Amniotic stem cell (primary cell): ENCODE measurements around the gene KRTAP9-6.
"Not testable (repeated sequence)": the region's sequence is repeated elsewhere in the genome, so short reads cannot be mapped to it uniquely, and the experiment has no call there.

ENCODE experiments used
- DNase-seq: peaks from one replicate; lab custom pipeline; 2025; lab: John Stamatoyannopoulos, UW

KRTAP9-6 gene

DNA sequence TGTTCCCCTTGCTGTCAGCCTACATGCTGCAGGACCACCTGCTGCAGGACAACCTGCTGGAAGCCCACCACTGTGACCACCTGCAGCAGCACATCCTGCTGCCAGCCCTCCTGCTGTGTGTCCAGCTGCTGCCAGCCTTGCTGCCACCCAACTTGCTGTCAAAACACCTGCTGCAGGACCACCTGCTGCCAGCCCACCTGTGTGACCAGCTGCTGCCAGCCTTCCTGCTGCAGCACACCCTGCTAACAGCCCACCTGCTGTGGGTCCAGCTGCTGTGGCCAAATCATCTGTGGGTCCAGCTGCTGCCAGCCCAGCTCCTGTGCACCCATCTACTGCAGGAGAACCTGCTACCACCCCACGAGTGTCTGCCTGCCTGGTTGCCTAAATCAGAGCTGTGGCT lies 6.1 kb downstream of the KRTAP9-6 start:
- DNase-seq = not testable (repeated sequence)

DNA sequence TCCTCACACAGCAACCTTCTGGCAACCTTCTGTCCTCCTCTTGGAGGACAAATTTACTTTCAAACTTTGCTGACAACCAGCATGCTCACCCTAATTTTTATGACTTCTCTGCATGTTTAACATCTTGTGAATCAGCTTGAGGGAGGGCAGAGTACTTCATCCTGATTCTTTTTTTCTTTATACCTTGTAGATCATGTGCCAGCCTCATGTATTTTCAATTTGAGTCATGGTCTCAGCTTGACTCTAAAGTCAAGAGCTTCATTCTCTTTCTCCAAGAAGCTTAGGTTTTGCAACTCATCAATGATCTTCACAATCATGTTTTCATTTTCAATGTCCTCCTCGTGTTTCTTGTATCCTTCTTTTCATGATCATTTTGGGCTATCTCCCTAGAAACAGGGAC lies 6.7 kb downstream of the KRTAP9-6 start:
- no peak for DNase-seq

DNA sequence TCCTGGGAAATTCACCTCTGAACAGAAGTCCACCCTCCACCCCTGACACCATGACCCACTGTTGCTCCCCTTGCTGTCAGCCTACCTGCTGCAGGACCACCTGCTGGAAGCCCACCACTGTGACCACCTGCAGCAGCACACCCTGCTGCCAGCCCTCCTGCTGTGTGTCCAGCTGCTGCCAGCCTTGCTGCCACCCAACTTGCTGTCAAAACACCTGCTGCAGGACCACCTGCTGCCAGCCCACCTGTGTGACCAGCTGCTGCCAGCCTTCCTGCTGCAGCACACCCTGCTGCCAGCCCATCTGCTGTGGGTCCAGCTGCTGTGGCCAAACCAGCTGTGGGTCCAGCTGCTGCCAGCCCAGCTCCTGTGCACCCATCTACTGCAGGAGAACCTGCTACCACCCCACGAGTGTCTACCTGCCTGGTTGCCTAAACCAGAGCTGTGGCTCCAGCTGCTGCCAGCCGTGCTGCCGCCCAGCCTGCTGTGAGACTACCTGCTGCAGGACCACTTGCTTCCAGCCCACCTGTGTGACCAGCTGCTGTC lies 10.5 kb downstream of the KRTAP9-6 start, which contains the start of gene KRTAP9-7:
Gene KRTAP9-7, plus strand, starts transcription at position 51 of the 543 bp plus-strand sequence. Its CDS starts 0 bp downstream, at position 51.
- not testable (repeated sequence) for DNase-seq

DNA sequence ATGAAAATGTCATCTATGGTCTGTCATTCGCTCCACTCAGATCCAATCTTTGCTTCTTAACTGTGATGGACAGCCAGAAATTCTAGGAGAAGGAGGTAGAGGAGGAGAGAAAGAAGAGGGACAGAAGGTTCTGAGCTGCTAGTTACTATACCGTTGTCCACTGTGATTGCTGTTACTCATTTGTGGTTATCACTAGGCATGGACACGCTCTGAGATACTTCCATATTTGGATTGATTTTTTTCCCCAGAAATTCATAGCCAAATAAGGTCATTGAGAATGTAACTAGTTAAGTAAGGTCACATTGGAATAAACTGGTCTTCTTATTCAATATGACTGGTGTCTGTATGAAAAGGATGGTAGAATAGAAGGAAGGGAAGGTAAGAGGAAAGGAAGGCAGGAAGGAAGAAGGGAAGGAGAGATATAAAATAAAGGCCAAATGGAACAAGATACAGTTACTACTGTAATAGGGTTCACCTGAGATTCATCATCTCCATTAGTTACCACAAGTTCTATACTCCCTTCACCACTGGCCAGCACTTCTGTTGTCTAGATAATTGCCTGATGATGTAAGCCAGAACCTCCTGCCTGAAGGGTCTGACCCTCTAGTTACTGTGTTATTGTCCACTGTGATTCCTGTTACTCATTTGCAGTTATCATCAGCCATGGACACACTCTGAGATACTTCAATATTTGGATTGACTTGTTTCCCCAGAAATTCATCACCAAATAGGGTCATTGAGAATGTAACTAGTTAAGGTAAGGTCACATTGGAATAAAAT lies 13.2 kb downstream of the KRTAP9-6 start:
- no peak for DNase-seq

DNA sequence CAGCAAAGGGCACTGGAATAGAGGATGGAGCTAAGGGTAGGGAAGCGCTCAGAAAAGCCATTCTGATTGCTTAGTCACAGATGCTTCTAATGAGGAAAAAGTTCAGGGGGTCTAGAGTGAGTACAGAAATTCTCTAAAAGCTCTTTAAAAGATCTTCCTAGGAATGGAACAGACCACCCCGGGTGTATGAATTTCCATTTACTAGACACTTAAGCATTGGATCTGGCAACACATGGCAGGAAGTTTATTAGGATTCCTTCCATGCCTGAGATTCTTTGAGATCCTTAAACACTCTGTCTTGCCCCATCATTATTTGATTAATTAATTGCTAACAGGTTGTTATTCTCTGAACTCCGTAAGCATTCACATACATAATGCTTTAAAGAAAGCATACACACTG lies 18.9 kb downstream of the KRTAP9-6 start:
- DNase-seq = no peak

DNA sequence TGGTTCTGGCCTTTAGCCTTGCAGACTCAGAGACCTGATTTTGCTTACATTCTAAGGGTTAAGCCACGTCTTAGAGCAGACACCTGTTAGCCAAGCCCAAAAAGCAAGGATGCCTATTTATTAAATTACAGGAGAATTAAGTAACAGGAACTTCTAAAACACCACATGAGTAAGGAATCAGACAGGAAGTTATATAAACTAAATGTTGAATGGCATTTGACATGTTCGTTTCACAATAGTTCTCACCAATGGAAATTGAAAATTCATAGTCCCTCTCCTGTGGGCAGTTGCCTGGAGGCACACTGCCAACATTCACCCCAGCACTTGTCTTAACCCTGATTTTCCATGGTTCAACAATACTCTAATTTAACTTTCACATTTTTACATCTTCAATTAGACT lies 19.4 kb downstream of the KRTAP9-6 start:
- DNase-seq = no peak

DNA sequence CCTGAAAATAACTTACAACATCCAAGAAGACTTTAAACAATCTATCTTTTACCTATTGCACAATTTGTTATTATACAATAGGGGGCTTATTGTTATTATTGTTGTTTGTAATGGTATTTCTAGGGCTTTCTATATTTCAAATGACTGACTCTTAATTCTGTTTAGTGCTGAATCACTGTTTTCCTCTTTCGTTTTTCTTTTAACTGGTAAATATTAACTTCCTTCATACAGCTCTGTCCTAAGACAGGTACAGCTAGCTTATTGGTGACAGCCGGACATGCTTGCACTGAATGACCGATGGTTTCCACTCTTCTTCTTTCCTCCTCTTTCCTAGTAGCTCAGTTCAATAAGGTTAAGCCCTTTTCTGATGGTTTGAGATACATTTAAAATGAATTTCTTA lies 21.9 kb downstream of the KRTAP9-6 start:
- DNase-seq = no peak

DNA sequence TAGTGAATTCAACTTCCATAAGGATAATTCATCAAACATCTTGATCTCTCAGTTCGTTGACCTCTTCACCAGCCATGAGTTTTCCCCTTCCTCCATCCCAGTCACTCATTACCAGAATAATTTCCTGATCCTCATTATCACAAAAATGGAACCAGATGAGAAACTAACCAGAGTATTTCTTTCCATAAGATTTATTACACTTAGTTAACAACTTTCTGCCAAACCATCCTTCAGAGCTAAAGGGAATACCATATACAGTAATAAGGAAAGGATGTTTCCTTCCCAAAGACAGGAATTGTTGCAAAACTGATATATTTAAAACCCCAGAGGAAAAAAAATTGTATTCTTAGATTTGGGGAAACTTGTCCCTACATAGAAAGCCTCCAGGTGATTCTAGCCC lies 28.8 kb downstream of the KRTAP9-6 start:
- no peak for DNase-seq

DNA sequence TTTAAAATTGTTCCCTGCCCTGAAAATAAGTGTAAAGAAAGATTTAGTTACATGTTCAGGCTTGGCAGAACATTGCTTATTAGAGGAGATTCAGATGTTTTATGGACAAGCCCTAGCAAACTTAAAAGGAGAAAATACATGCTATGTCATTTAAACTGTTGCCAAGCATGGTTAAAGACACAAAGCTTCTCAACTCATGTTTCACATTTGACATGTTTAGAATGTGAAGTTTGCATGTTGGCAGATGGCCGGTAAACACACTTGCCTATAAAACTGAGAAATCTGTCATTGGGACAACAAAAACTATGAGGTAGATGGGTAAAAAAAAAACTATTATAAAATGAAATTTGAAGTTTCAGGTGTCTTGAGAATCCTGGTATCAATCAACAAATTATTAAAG lies 31.7 kb downstream of the KRTAP9-6 start:
- DNase-seq = no peak

DNA sequence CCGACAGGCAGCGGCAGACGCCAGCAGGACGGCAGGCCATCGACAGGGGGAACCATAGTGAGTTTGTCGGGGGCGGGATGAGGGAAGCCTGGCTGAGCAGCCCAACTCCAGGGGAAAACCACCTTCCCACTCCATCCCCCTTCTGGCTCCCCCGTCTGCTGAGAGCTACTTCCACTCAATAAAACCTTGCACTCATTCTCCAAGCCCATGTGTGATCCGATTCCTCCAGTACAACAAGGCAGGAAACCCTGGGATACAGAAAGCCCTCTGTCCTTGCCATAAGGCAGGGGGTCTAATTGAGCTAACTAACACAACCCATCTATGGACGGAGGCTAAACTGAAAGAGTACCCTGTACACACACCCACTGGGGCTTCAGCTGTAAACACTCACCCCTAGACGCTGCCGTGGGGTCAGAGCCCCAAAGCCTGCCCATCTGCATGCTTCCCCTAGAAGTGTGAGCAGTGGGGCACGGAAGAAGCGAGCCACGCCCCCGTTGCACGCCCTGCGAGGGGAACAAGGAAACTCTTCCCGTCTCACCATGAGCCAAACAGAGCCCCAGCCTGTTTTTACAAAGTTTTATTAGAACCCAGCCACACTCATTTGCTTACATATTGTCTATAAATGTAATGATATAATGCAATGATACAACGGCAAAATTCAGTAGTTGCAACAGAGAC lies 33.4 kb downstream of the KRTAP9-6 start:
- no peak for DNase-seq

DNA sequence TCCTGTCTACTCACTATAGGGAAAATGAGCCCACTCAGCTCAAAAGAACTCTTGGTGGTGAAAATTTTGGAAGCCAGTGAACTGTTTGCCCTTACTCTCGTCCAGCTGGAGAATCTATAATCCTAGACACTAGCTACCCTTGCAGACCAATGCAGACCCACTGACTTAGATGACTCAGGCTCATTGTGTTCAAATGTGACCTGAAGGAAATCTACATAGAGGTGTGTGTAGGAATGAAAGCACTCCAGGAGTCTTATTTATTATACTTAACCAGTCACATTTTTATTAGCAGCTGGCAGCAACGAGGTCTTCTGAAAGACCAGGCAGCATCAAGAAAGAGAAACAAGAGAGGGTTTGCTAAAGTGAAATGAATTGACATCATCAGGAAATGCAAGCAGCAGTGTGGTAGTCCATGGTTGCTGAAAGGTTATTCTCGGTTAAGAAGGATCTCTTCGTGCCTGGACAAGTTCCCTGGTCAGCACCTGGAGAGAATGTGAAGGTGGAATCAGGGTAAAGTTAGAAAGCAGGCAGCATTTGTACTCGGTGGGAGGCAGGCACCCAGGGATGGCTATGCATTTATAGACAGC lies 36.1 kb downstream of the KRTAP9-6 start:
- no peak for DNase-seq

DNA sequence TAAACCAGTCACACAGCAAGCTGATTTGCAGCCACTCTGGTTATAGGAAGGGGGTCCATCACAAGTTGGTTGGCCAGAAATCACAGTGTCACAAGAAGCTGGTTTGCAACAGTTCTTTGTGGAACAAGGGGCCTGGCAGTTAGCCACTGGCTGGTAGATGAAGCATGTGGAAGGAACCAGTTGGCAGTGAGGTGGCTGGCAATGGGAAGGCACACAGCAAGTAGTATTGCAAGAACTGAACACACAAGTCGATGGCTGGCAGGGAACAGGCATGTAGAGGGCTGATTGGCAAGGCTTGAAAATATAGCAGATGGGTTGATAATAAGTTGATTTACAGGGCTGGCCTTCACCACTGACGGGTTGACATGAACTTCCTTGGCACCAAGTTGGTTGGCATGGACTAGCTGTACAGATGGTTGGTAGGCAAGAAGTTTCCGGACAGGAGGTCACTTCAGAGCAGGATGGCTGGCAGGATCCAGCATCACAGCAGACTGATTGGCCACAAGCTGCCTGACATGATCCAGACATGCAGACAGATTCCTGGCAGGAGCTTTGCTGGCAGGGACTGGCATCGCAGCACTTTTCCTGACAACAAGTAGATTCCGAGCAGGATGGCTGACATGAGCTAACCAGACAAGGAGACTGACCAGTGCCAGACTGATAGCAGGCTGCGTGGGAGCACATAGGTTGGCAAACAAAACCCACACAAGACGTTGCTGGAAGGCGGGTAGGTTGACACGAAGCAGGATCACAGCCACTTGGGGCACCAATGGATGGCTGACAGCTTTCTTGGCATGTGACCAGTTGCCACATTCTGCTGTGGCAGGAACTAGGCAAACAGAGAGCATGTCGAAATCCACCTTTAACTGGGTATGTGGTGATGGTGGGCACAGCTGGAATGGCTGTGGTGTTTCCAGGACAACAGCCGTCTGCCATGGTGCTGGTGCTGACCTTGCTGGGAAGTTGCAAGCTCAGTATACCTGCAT lies 37.0 kb downstream of the KRTAP9-6 start, which contains the start of gene KRTAP29-1:
Gene KRTAP29-1, minus strand, starts transcription at position 936 of the 986 bp plus-strand sequence. Its CDS starts 0 bp downstream, at position 936.
- DNase-seq = no peak

DNA sequence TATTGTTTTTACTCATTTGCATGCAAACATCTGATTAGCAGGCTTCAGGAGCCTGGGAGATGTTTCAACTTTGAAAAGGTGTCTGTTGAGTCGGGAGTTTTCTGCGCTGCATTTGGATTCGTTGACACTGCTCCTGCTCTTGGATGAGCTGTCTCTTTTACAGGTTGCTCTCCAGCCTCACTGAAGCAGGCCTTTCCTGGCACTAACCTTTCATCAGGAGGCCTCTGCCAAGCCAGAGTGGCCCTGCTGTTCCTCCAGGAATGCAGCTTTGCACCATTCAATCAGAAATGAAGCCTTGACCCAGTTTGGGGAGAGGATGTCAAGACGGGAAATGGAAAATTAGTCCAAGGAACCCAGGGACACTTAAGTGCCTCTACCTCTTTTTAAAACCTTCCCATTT lies 37.8 kb downstream of the KRTAP9-6 start:
- no peak for DNase-seq

DNA sequence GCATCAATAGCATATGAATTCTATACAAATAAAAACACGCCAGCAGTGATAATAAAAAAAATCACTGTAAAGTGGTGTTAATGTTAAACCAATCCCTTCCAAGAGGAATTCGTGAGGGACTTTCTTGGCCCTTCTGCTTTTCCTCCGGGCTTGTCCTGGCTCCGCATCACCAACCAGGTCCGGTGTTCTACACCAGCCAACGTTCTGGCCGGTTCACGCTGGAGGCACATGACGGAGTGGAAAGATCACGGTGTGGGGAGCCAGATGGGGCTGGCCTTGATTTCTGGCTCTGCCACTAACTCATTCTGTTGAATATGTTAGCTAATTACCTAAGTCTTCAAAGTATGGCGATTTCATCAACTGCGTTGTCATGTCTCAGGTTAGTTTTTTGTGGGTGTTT lies 38.9 kb downstream of the KRTAP9-6 start:
- DNase-seq = no peak

DNA sequence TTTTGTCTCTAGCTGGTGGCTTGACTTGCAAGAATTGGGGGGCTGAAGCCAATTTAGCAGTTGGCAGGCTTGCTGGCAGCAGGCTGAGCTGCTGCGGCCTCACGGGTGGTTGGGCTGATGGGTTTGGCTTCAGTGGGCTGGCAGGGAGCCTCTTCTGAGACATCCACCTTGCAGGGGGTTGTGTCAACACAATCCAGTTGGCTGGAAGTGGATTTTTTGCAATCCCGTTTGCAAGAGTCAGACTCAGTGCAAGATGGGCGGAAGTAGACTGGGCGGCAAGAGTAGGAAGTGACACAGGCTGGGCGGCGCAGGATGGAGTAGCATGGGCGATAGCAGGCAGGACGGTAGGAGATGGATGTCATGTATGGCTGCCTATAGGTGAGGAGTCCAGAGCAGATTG lies 42.5 kb downstream of the KRTAP9-6 start:
- no peak for DNase-seq

DNA sequence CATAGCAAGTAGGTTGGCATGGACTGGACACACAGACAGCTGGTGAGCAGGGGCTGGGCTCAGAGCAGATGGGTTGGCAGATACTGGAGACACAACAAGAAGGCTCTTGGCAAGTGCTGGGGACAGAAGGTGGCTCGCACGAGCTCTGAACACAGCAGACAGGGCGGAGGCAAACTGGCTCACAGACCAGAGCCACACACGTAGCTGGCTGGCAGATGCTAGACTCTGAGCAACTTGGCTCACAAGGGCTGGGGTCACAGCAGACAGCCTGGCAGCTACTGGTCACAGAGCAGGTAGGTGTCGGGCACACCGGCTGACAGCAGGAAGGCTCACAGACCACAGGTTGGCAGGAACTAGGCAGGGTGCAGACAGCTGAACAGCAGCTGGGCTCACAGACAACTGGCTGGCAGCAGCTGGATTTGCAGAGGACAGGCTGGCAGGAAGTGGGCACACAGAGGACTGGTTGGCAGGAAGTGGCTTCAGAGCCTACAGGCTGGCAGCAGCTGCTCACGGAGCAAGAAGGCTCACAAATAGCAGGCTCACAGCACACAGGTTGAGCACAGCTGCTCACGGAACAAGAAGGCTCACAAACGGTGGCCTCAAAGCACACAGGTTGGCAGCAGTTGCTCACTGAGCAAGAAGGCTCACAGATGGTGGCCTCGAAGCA lies 43.2 kb downstream of the KRTAP9-6 start:
- no peak for DNase-seq

DNA sequence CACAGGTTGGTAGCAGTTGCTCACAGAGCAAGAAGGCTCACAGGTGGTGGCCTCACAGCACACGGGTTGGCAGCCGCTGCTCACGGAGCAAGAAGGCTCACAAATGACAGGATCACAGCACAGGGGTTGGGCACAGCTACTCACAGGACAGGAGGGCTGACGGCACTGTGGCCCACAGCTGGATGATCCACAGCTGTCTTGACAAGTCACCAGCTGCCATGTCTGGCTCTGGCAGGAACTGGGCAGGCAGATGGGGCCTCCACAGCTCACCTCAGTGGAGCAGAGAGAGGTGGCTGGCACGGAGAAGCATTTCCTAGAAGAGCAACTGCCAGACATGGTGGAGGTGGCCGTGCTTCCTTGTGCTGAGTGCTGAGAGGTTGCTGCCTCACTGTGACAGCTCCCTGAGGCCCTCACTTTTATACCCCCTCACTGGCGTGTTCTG lies 43.8 kb downstream of the KRTAP9-6 start, which contains the start of gene KRTAP16-1:
Gene KRTAP16-1, minus strand, starts transcription at position 392 of the 442 bp plus-strand sequence. Its CDS starts 56 bp downstream, at position 336.
- no peak for DNase-seq

DNA sequence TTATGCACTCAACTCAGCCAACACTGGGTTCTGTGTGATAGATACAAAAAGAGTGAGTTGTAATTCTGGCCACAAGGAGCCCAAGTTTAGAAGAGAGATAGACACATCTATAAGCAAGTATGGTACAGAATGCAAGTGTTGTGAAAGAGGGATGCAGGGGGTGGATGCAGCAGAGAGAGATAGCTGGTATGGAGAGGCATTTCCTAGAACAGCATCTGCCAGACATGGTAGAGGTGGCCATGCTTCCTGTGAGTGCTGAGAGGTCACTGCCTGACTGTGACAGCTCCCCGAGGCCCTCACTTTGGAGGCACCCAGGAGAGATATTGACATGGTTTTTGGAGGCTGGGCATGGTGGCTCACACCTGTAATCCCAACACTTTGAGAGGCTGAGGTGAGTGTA lies 45.9 kb downstream of the KRTAP9-6 start:
- DNase-seq = no peak

DNA sequence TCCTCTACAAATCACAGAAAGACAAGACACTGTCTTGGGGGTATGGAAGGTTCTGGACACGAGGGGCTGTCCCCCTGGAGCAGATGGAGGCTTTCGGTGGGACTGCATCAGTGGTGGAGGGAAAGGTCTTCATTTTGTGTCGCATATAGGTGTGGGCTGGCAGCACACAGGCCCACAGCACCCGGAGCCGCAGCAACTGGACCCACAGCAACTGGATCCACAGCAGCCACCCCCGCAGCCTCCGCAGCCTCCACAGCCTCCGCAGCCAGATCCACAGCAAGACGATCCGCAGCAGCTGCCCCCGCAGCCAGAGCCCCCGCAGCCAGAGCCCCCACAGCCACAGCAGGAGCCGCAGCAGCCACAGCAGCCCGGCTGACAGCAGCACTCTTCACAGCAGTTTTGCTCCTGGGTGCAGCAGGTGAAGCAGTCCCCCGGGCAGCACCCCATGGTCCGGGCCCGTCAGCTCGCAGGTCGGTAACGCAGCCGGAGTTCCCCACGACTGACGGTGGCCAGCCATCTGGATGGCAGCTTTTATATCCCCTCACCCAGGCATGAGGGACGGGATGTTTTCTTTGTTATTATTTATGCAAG lies 50.1 kb downstream of the KRTAP9-6 start, which contains the start of gene KRTAP17-1:
Gene KRTAP17-1, minus strand, starts transcription at position 507 of the 591 bp plus-strand sequence. Its CDS starts 60 bp downstream, at position 447.
- no peak for DNase-seq
